CD4-positive, alpha-beta memory T cell (primary cell): Measurements from ENCODE around the gene ECT2L. TPM values are rescaled to one million over a fixed set of nuclear protein-coding genes. Genes with fewer than 3 reads are reported as not detected.

Experiments
- CTCF ChIA-PET: fragments of 350-600 bp; sonication (Branson Sonifier 250); formaldehyde crosslinking; loops from one replicate; lab custom pipeline; 2021; ENCODE audit warnings: inconsistent platforms; ENCODE audit not compliant: partially characterized antibody; lab: Charles Lee
- POLR2A ChIA-PET: fragments of 350-600 bp; sonication (Branson Sonifier 250); formaldehyde crosslinking; loops from one replicate; lab custom pipeline; 2021; ENCODE audit not compliant: partially characterized antibody; lab: Charles Lee
- DNase-seq, 5 donors: peaks; one replicate each; pipeline versions ENCODE4 v3.0.0 to v3.0.0-alpha.2; 2020 to 2022; ENCODE audit warnings: mixed read lengths in 1 of 5
- H3K27ac ChIP-seq: one replicate; pipeline ENCODE4 v1.7.0; 2013; ENCODE audit warnings: low read depth, low read length
- H3K27me3 ChIP-seq: 2 replicates; pipeline ENCODE4 v1.7.0; 2013; ENCODE audit warnings: mild to moderate bottlenecking, low read length, moderate library complexity; ENCODE audit not compliant: insufficient read depth
- H3K36me3 ChIP-seq: 2 replicates; pipeline ENCODE4 v1.7.0; 2013; ENCODE audit warnings: mild to moderate bottlenecking, low read length, moderate library complexity; ENCODE audit not compliant: insufficient read depth
- H3K4me1 ChIP-seq: 2 replicates; pipeline ENCODE4 v1.7.0; 2013; ENCODE audit warnings: mild to moderate bottlenecking, low read length, moderate library complexity; ENCODE audit not compliant: insufficient read depth
- H3K4me3 ChIP-seq, 2 donors: one replicate each; pipeline ENCODE4 v1.7.0; 2013; ENCODE audit warnings: low read length in 2 of 2, mild to moderate bottlenecking in 1 of 2
- H3K9me3 ChIP-seq, 2 donors: one replicate each; pipeline ENCODE4 v1.7.0; 2013; ENCODE audit warnings: low read length in 2 of 2, control low read depth in 1 of 2; ENCODE audit not compliant: control insufficient read depth in 1 of 2
- H3K27ac Mint-ChIP-seq, 7 donors: one replicate each; pipeline ENCODE4 v1.8.0; 2020 to 2021; ENCODE audit warnings: mixed read lengths in 7 of 7, mild to moderate bottlenecking in 6 of 7, inconsistent platforms in 3 of 7, moderate library complexity in 3 of 7
- H3K27me3 Mint-ChIP-seq, 2 donors: one replicate each; pipeline ENCODE4 v1.8.0; 2020 to 2021; ENCODE audit warnings: mixed read lengths in 2 of 2
- H3K36me3 Mint-ChIP-seq, 2 donors: one replicate each; pipeline ENCODE4 v1.8.0; 2020 to 2021; ENCODE audit warnings: mixed read lengths in 2 of 2, inconsistent platforms in 1 of 2, mild to moderate bottlenecking in 1 of 2
- H3K4me1 Mint-ChIP-seq, 4 donors: one replicate each; pipeline ENCODE4 v1.8.0; 2020 to 2021; ENCODE audit warnings: mixed read lengths in 4 of 4, mild to moderate bottlenecking in 1 of 4
- H3K4me3 Mint-ChIP-seq, 8 donors: one replicate each; pipeline ENCODE4 v1.8.0; 2020 to 2021; ENCODE audit warnings: mixed read lengths in 8 of 8, mild to moderate bottlenecking in 7 of 8, moderate library complexity in 6 of 8, inconsistent platforms in 3 of 8
- H3K9me3 Mint-ChIP-seq, 8 donors: one replicate each; pipeline ENCODE4 v1.8.0; 2020 to 2021; ENCODE audit warnings: mixed read lengths in 8 of 8, mild to moderate bottlenecking in 5 of 8, inconsistent platforms in 3 of 8, moderate library complexity in 1 of 8
- intact Hi-C: fragments of 100-400 bp; cut with micrococcal nuclease; formaldehyde crosslinking; loops from one replicate; pipeline ENCODE4 v1.15.1; 2023
- polyA plus RNA-seq, 2 donors: library from polyadenylated mRNA; unstranded; fragments of 300-500 nt; fragmentation: Illumina TruSeq; gene quantifications; one replicate each; pipeline ENCODE4 v1.2.3, GENCODE V29; 2021
- total RNA-seq, 2 experiments: library from RNA; stranded (reverse); gene quantifications; one replicate each; pipeline ENCODE4 v1.2.3, GENCODE V29; 2021

Gene ECT2L
- total and polyA plus RNA-seq, 4 experiments from 2014 or later, result 0.13 TPM; not detected in 3

GRCh38 chr6:138948004-138948403, 152.1 kb downstream of the ECT2L start:
- Mint-ChIP-seq H3K36me3 (peaks cover 25 to 28% of the 10 kb centered on the region in 2 donors), H3K9me3 (no peaks in the 10 kb centered on the region), H3K27ac (peak overlapping the region in 5 of 7 donors; percentile 25 to 94 (median 50)), H3K4me1 (peaks cover 38 to 74% (median 51%) of the 10 kb centered on the region in 4 donors), H3K27me3 (peaks cover 0 to 1% of the 10 kb centered on the region in 2 donors), H3K4me3 (peak overlapping the region in 2 of 8 donors; percentile 1 to 32)
- no peak overlapping the region for H3K27ac ChIP-seq
- CTCF ChIA-PET, result no interaction called here
- no peaks in the 10 kb centered on the region for H3K9me3 ChIP-seq
- no peak overlapping the region for H3K4me3 ChIP-seq
- H3K4me1 ChIP-seq, result peaks cover 40% of the 10 kb centered on the region
- POLR2A ChIA-PET, result no interaction called here
- no peak for DNase-seq
- intact Hi-C loops, result no loop called here
- H3K36me3 ChIP-seq, result peaks cover 8% of the 10 kb centered on the region
- no peaks in the 10 kb centered on the region for H3K27me3 ChIP-seq

- peaks cover 45 to 81% (median 58%) of the 10 kb centered on the region in 4 donors for H3K4me1 Mint-ChIP-seq
- POLR2A ChIA-PET, result no interaction called here
- H3K27me3 ChIP-seq, result no peaks in the 10 kb centered on the region
Measured at GRCh38 chr6:138948546-138949179, 152.8 kb downstream of the ECT2L start.

GRCh38 chr6:138953451-138953850, 157.6 kb downstream of the ECT2L start:
- H3K27ac Mint-ChIP-seq, result peak overlapping the region in 1 of 7 donors; percentile 75
- POLR2A ChIA-PET, result interaction anchor here (0.6 to 2.2 kb wide), 2 partner anchors 33 to 365 kb away, joined by 3 to 7 read pairs; no protein-coding TSS in a partner anchor
- H3K36me3 Mint-ChIP-seq, result peaks cover 0 to 4% of the 10 kb centered on the region in 2 donors
- H3K4me1 Mint-ChIP-seq, result peaks cover 55 to 84% (median 65%) of the 10 kb centered on the region in 4 donors
- Histone ChIP-seq H3K9me3 (no peaks in the 10 kb centered on the region), H3K36me3 (no peaks in the 10 kb centered on the region), H3K27me3 (no peaks in the 10 kb centered on the region), H3K4me3 (no peak overlapping the region), H3K27ac (no peak overlapping the region), H3K4me1 (peaks cover 36% of the 10 kb centered on the region)
- peak overlapping the region in 3 of 8 donors; percentile 7 to 18 (median 7) for H3K4me3 Mint-ChIP-seq
- H3K27me3 Mint-ChIP-seq, result no peaks in the 10 kb centered on the region
- CTCF ChIA-PET, result no interaction called here
- no peak for DNase-seq
- peaks cover 0 to 4% (median 0%) of the 10 kb centered on the region in 8 donors for H3K9me3 Mint-ChIP-seq
- intact Hi-C loops, result no loop called here

More at GRCh38 chr6:138948546-138949179, 152.8 kb downstream of the ECT2L start:
- peaks cover 44% of the 10 kb centered on the region for H3K4me1 ChIP-seq
- no peak overlapping the region for H3K4me3 ChIP-seq
- intact Hi-C loops, result no loop called here
- DNase-seq, result no peak
- CTCF ChIA-PET, result no interaction called here
- H3K27ac Mint-ChIP-seq, result peak overlapping the region in 5 of 7 donors; percentile 12 to 46 (median 26)
- peaks cover 23 to 24% of the 10 kb centered on the region in 2 donors for H3K36me3 Mint-ChIP-seq
- peaks cover 8% of the 10 kb centered on the region for H3K36me3 ChIP-seq
- H3K27me3 Mint-ChIP-seq, result peaks cover 0 to 1% of the 10 kb centered on the region in 2 donors
- peak overlapping the region in 1 of 8 donors; percentile 3 for H3K4me3 Mint-ChIP-seq
- no peaks in the 10 kb centered on the region for H3K9me3 Mint-ChIP-seq
- H3K27ac ChIP-seq, result no peak overlapping the region
- no peaks in the 10 kb centered on the region for H3K9me3 ChIP-seq

Other genes with a start within 250 kb of the ECT2L start
- 10 to 100 TPM; 32.4 to 33.9 TPM for gene CCDC28A, start 22.3 kb upstream of the ECT2L start, total RNA-seq
- 10 to 100 TPM; 53.8 to 54.8 TPM for gene CCDC28A, start 22.3 kb upstream of the ECT2L start, polyA plus RNA-seq
- gene REPS1, start 192.2 kb downstream of the ECT2L start, total RNA-seq, result 10 to 100 TPM; 61.7 to 69.3 TPM
- 10 to 100 TPM; 22.3 to 44.2 TPM for gene REPS1, start 192.2 kb downstream of the ECT2L start, polyA plus RNA-seq
- 100 to 1,000 TPM; 103 to 112 TPM for gene ABRACL, start 232.7 kb downstream of the ECT2L start, total RNA-seq
- gene ABRACL, start 232.7 kb downstream of the ECT2L start, polyA plus RNA-seq, result 100 to 1,000 TPM; 249 to 289 TPM